Cardiac fibroblast (primary cell): ENCODE results near the gene MIF4GD.

Source experiments
- DNase-seq, 2 donors: peaks; one replicate each; pipeline versions ENCODE4 v3.0.0 to v3.0.0-alpha.2; 2010; ENCODE audit warnings: low read depth in 2 of 2
- H3K4me3 ChIP-seq, 2 donors: replicated peaks in 1 of 2; 1 replicate in 1 of 2; 2 replicates in 1 of 2; pipeline ENCODE4 v1.5.1; 2011; ENCODE audit warnings: low read depth in 2 of 2, low read length in 2 of 2, mild to moderate bottlenecking in 2 of 2, moderate library complexity in 1 of 2
- TF ChIP-seq, protein P1 (sequence below): IDR thresholded peaks from one replicate; pipeline ENCODE4 v1.5.1; 2011; ENCODE audit warnings: low read depth, mild to moderate bottlenecking, low read length, inconsistent platforms

MIF4GD gene, protein sequence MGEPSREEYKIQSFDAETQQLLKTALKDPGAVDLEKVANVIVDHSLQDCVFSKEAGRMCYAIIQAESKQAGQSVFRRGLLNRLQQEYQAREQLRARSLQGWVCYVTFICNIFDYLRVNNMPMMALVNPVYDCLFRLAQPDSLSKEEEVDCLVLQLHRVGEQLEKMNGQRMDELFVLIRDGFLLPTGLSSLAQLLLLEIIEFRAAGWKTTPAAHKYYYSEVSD

GRCh38 chr17:75270966-75271232 lies at the start of gene MIF4GD:
Gene MIF4GD (minus strand): TSS chr17:75271231. CDS start chr17:75270195, 1,036 bp downstream.
- TF ChIP-seq, protein P1, sequence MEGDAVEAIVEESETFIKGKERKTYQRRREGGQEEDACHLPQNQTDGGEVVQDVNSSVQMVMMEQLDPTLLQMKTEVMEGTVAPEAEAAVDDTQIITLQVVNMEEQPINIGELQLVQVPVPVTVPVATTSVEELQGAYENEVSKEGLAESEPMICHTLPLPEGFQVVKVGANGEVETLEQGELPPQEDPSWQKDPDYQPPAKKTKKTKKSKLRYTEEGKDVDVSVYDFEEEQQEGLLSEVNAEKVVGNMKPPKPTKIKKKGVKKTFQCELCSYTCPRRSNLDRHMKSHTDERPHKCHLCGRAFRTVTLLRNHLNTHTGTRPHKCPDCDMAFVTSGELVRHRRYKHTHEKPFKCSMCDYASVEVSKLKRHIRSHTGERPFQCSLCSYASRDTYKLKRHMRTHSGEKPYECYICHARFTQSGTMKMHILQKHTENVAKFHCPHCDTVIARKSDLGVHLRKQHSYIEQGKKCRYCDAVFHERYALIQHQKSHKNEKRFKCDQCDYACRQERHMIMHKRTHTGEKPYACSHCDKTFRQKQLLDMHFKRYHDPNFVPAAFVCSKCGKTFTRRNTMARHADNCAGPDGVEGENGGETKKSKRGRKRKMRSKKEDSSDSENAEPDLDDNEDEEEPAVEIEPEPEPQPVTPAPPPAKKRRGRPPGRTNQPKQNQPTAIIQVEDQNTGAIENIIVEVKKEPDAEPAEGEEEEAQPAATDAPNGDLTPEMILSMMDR, result no peak
- peak within 1 kb of the TSS; percentile 82 to 92 for H3K4me3 ChIP-seq
- no peak for DNase-seq

GRCh38 chr17:75319904-75320691 lies 49.1 kb upstream of the MIF4GD start:
- DNase-seq, result peak; percentile 32 to 69
- no peak overlapping the region for H3K4me3 ChIP-seq
- TF ChIP-seq, protein P1, result no peak

- no peak for DNase-seq
- TF ChIP-seq, protein P1, result no peak
- H3K4me3 ChIP-seq, result no peak overlapping the region
Measured at GRCh38 chr17:75318615-75319222, 47.7 kb upstream of the MIF4GD start.

DNA sequence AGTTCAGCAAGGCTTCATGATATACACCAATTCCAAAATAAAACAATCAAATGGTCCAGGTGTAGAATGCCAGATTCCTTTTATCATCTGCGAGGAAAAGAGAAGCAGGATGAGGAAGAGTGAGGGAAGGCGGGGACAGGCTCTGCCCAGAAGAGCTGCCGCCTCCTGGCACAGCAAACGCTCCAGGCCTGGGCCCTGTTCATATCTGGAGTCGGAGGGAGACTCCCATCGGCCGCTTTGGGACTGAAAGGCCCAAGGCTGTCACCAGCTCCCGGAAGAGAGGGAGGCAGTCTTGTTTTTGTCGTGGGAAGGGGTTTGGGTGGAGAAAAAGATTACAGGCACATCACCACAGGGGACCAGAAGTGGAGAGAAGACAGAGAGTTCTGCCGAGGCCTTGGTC lies 47.2 kb upstream of the MIF4GD start:
- DNase-seq, result no peak
- H3K4me3 ChIP-seq, result no peak overlapping the region
- TF ChIP-seq, protein P1, result no peak

DNA sequence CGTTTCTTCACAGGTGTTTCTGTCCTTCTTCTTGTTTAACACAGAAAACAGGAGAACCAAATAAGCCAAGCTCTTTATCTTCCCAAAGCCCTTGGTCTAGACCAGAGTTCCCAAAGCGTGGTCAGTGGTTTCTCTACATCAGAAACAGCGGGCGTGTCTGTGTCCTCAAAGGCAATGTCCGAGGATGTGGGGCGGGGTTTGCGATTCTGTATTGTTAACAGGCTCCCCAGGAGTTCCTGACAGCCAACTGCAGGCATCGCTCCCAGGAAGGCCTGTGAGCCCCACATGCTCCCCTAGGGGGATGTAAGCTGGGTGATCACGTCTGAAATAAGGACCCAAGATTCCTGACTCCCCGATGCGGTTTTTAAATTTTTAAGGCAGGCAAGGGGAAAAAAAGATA lies 46.6 kb upstream of the MIF4GD start:
- no peak overlapping the region for H3K4me3 ChIP-seq
- DNase-seq, result no peak
- TF ChIP-seq, protein P1, result no peak

DNA sequence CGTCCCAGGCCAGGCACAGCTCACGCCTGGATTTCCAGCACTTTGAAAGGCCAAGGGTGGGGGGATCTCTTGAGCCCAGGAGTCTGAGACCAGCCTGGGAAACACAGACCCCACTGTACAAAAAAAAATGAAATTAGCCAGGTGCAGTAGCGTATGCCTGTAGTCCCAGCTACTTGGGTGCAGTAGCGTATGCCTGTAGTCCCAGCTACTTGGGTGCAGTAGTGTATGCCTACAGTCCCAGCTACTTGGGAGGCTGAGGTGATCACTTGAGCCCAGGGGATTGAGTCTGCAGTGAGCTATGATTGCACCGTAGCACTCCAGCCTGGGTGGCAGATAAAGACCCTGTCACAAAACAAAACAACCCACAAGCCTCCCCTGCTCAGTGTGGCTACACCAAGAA lies 45.2 kb upstream of the MIF4GD start:
- H3K4me3 ChIP-seq, result no peak overlapping the region
- TF ChIP-seq, protein P1, result no peak
- no peak for DNase-seq
